KG1 (cell line): Measurements from ENCODE around the gene COL1A1.

Experiments
- DNase-seq: peaks from one replicate; lab custom pipeline; 2025; lab: John Stamatoyannopoulos, UW

Gene COL1A1

GRCh38 chr17:50201276-50201854, at the start of gene COL1A1:
Gene COL1A1, minus strand, starts transcription at chr17:50201631. Its CDS starts 118 bp downstream, at chr17:50201513.
- no peak for DNase-seq

DNA sequence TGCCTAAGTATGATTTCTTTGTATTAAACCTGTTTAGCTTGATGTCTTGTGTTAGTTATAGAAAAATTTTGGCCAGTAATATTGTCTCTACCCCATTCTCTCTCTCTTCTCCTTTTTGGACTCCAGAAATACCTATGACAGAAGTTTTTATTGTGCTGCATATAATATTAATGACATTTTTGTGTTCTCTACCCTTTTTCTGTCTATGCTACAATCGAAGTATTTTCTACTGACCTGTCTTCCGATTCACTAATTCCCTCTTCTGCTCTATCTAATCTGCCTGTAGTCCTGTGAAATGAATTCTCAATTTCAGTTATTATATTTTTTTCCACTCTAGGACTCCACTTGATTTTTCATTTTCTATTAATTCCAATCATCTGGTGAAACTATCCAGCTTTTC, 46.8 kb upstream of the COL1A1 start:
- no peak for DNase-seq

GRCh38 chr17:50244771-50245170, 43.3 kb upstream of the COL1A1 start:
- no peak for DNase-seq

DNA sequence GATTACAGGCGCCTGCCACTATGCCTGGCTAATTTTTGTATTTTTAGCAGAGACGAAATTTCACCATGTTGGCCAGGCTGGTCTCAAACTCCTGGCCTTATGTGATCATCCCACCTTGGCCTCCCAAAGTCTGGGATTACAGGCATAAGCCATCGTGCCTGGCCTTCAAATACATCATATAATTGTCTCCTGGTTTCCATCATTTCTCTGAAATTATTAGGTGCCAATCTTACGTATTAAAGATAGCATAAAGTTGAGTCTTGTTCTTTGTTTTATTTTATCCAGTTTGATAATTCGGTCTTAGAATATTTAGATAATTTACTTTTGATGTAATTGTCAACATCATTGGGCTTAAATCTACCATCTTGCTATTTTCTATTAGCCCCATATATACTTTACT, 40.0 kb upstream of the COL1A1 start:
- no peak for DNase-seq

DNA sequence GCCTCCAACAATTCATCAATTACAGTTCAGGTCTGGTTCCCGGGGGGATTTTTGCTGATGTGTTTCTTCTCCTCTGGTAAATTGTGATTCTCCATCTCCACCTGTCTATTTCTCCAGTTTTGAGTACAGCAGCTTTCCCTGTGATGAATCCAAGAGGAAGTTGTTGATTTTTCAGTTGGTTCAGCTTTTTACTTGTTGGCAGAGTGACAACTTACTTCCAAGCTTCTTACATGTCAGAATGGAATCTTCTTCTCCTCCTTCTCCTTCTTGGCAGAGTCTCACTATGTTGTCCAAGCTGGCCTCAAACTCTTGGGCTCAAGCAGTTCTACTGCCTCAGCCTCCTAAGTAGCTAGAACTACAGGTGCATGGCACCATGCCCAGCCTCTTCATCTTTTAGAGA, 39.4 kb upstream of the COL1A1 start:
- DNase-seq: no peak

GRCh38 chr17:50239937-50240336, 38.5 kb upstream of the COL1A1 start:
- DNase-seq: no peak

- DNase-seq: no peak
These were observed 37.3 kb upstream of the COL1A1 start for GRCh38 chr17:50238601-50239280.

DNA sequence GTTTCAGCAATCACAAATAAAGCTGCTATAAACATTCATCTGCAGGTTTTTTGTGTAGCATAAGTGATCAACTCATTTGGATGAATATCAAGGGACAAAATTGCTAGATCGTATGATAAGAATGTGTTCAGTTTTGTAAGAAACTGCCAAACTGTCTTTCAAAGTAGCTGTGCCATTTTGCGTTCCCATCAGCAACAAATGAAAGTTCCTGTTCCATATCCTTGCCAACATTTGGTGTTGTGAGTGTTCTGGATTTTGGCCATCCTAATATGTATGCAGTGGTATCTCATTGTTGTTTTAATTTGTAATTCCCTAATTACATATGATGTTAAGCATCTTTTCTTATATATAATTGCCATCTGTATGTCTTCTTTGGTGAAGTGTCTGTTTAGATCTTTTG, 36.5 kb upstream of the COL1A1 start:
- no peak for DNase-seq

GRCh38 chr17:50234581-50234980, 33.1 kb upstream of the COL1A1 start:
- DNase-seq: no peak

- DNase-seq: no peak
These were observed 24.3 kb upstream of the COL1A1 start for GRCh38 chr17:50225701-50226240.

- no peak for DNase-seq
These were observed 21.5 kb upstream of the COL1A1 start for GRCh38 chr17:50222922-50223321.

- DNase-seq: no peak
These were observed 20.6 kb upstream of the COL1A1 start for GRCh38 chr17:50221864-50222545.

- DNase-seq: no peak
These were observed 19.9 kb upstream of the COL1A1 start for GRCh38 chr17:50221266-50221863.

GRCh38 chr17:50220811-50221210, 19.4 kb upstream of the COL1A1 start:
- no peak for DNase-seq

DNA sequence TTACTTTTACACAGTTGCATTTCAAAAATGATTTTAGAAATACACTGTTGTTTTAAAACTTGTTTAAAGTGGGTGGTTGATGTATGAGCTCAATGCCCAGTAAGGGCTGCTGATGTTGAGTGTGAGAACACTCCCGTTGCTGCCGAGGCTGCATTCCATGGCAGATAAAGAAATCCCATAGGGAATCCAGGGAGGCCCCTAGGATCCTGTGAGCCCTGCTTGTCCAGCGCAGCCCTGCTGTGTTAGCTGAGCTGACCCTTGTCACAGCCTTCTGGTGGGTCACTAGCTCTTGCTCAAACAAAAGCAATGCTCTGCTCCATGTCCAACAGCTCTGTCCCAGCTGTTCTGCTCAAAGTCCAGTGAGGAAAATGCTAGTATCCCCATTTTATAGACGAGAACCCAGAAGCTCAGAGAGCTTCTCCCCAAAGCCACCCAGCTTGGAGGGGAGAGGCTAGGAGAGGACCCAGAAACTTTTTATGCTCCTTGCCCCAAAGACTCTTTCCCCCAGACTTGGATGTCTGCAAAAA, 18.6 kb upstream of the COL1A1 start:
- DNase-seq: no peak

GRCh38 chr17:50219342-50219741, 17.9 kb upstream of the COL1A1 start:
- DNase-seq: no peak

DNA sequence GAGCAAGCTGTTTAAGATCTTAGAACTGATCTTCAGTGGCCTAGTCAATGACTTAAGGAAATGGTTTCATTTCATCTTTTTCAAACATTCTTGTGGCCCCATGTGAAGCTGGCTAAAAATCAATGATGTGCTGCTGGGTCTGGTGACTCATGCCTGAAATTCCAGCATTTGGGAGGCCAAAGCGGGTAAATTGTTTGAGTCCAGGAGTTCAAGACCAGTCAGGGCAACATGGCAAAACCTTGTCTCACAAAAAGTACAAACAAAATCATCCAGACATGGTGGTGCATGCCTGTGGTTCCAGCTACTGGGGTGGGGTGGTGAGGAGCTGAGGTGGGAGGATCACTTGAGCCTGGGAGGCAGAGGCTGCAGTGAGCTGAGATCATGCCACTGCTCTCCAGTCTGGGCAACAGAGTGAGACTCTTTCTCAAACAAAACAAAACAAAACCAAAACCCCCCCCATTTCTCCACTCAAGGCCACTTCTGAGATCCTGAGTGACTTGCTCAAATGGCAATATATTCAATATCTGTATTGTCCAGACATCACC, 17.4 kb upstream of the COL1A1 start:
- DNase-seq: no peak

DNA sequence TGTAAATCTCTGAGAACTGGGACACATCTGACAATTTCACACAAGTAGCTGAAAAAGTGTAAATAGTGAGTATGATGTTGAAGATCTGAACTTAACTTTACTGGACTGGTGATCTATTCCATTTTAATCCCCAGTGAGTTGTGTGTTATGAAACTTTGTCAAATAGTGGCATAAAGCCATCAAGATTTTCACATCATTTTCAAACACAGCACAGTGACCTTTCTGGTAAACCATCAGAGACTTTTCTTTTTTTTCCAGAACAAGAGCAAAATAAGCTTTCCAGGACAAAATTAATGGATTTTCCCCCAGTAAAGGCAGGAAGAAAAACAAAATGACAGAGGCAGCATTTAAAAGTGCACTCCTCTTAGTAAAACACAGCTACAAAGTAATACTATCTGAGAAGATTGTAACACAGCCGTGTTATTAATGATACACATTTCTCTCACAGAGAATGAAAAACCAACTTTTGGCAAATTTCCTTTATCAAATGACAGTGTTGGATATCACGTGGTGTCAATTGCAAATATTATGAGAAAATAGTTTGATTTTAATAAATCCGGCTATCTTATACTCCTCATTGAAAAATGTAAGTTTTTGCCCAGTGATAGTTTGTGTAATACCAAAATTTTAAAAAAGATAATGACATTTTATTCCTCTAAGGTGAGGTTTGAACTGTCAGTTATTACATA, 16.8 kb upstream of the COL1A1 start:
- no peak for DNase-seq

DNA sequence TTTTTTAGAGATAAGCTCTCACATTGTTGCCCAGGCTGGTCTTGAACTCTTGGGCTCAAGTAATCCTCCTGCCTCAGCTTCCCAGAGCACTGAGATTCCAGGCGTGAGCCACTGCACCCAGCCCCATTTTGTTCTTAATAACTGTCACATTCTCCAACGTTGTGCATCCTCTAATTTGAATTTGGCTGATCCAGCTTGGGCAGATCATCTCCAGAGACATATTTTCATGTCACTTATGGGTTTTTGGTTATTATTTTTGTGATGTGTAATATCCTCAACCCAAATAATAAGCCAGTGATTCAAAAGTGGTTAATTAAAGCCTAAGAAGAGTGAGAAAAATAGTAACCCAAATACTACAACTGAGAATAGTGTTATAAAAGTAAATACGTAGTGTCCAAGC, 16.2 kb upstream of the COL1A1 start:
- DNase-seq: no peak

GRCh38 chr17:50214976-50215760, 13.7 kb upstream of the COL1A1 start:
- no peak for DNase-seq
